DND-41 (cell line): ENCODE results near the gene GRIN1.

Experiments
- ATAC-seq: fragments of 200-7000 bp; cut with Tn5 transposase; 3 replicates; pipeline ENCODE4 v1.9.1; 2021; ENCODE audit warnings: low read depth; ENCODE audit not compliant: insufficient read depth
- DNase-seq: peaks from one replicate; pipeline ENCODE4 v3.0.0-alpha.2; 2020
- H2AFZ ChIP-seq: 2 replicates; pipeline ENCODE4 v1.6.0; 2012; ENCODE audit warnings: low read depth, low read length
- H3K27ac ChIP-seq: 2 replicates; pipeline ENCODE4 v1.5.1; 2012; ENCODE audit warnings: low read length, inconsistent platforms
- H3K27me3 ChIP-seq: fragments of 200-600 bp; sonication (generic); 2 replicates; pipeline ENCODE4 v1.6.0; 2012; ENCODE audit warnings: low read length, mild to moderate bottlenecking, inconsistent platforms; ENCODE audit not compliant: insufficient read depth, poor library complexity
- H3K36me3 ChIP-seq: 2 replicates; pipeline ENCODE4 v1.5.1; 2012; ENCODE audit warnings: low read length, inconsistent platforms; ENCODE audit not compliant: insufficient read depth
- H3K4me1 ChIP-seq: 2 replicates; pipeline ENCODE4 v1.5.1; 2012; ENCODE audit warnings: mild to moderate bottlenecking, low read length; ENCODE audit not compliant: insufficient read depth
- H3K4me2 ChIP-seq: 2 replicates; pipeline ENCODE4 v1.6.0; 2012; ENCODE audit warnings: mild to moderate bottlenecking, moderate library complexity, low read length, inconsistent platforms; ENCODE audit not compliant: insufficient read depth
- H3K4me3 ChIP-seq, 2 experiments: fragments of 200-600 bp in 1 of 2; shearing (Covaris generic) in 1 of 2; 2 replicates each; pipeline ENCODE4 v1.5.1; 2012 to 2016; ENCODE audit warnings: inconsistent platforms in 2 of 2, low read length in 2 of 2, mild to moderate bottlenecking in 2 of 2, low read depth in 1 of 2, moderate library complexity in 1 of 2
- H3K79me2 ChIP-seq: 2 replicates; pipeline ENCODE4 v1.6.0; 2012; ENCODE audit warnings: low read length, inconsistent platforms; ENCODE audit not compliant: insufficient read depth
- H3K9ac ChIP-seq: 2 replicates; pipeline ENCODE4 v1.6.0; 2012; ENCODE audit warnings: low read depth, mild to moderate bottlenecking, inconsistent platforms, low read length, moderate library complexity
- H3K9me3 ChIP-seq: 2 replicates; pipeline ENCODE4 v1.5.1; 2012; ENCODE audit warnings: low read length, moderate library complexity, mild to moderate bottlenecking, inconsistent platforms; ENCODE audit not compliant: insufficient read depth, severe bottlenecking
- H4K20me1 ChIP-seq: 2 replicates; pipeline ENCODE4 v1.6.0; 2012; ENCODE audit warnings: low read length; ENCODE audit not compliant: insufficient read depth
- EZH2 ChIP-seq: IDR thresholded peaks from 3 replicates; pipeline ENCODE4 v1.6.1; 2012; ENCODE audit warnings: borderline replicate concordance, low read depth, mild to moderate bottlenecking, moderate library complexity, low read length, inconsistent platforms; ENCODE audit not compliant: severe bottlenecking
- TF ChIP-seq, protein P1 (sequence below): IDR thresholded peaks from 2 replicates; pipeline ENCODE4 v1.5.1; 2012; ENCODE audit warnings: borderline replicate concordance, low read length, moderate library complexity, mild to moderate bottlenecking; ENCODE audit not compliant: poor library complexity, severe bottlenecking; ENCODE audit errors: extremely low read depth

GRIN1 gene

DNA sequence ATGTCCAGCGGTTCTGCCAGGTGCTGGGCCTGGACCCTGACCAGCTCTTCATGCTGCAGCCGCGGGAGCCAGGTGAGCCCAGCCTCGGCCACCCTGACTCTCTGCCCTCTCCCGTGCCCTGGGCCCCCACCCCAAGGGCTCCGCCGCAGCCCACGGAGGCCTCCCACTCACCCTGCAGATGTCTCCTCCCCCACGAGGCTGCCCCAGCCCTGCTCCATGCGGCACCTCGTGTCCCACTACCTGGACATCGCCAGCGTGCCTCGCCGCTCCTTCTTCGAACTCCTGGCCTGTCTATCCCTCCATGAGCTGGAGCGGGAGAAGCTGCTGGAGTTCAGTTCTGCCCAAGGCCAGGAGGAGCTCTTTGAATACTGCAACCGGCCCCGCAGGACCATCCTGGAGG is 75.7 kb downstream of the GRIN1 start:
- Histone ChIP-seq H2AFZ (no peak overlapping the region), H3K9me3 (no peaks in the 10 kb centered on the region), H3K4me3 (no peak overlapping the region), H3K4me1 (no peaks in the 10 kb centered on the region), H3K27me3 (no peaks in the 10 kb centered on the region), H3K36me3 (peaks cover 28% of the 10 kb centered on the region), H3K9ac (no peak overlapping the region), H3K79me2 (no peaks in the 10 kb centered on the region), H3K4me2 (no peak overlapping the region), H3K27ac (no peak overlapping the region), H4K20me1 (peaks cover 3% of the 10 kb centered on the region; the same call in 1 of the 2 replicates)
- ATAC-seq = no peak
- DNase-seq = no peak
- no peak for TF ChIP-seq EZH2
- TF ChIP-seq, protein P1, sequence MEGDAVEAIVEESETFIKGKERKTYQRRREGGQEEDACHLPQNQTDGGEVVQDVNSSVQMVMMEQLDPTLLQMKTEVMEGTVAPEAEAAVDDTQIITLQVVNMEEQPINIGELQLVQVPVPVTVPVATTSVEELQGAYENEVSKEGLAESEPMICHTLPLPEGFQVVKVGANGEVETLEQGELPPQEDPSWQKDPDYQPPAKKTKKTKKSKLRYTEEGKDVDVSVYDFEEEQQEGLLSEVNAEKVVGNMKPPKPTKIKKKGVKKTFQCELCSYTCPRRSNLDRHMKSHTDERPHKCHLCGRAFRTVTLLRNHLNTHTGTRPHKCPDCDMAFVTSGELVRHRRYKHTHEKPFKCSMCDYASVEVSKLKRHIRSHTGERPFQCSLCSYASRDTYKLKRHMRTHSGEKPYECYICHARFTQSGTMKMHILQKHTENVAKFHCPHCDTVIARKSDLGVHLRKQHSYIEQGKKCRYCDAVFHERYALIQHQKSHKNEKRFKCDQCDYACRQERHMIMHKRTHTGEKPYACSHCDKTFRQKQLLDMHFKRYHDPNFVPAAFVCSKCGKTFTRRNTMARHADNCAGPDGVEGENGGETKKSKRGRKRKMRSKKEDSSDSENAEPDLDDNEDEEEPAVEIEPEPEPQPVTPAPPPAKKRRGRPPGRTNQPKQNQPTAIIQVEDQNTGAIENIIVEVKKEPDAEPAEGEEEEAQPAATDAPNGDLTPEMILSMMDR = no peak

- Histone ChIP-seq H3K4me1 (no peaks in the 10 kb centered on the region), H3K9ac (no peak overlapping the region), H3K9me3 (no peaks in the 10 kb centered on the region), H2AFZ (no peak overlapping the region), H3K27ac (no peak overlapping the region), H3K79me2 (no peaks in the 10 kb centered on the region), H3K4me3 (no peak overlapping the region), H4K20me1 (peaks cover 3% of the 10 kb centered on the region; the same call in 1 of the 2 replicates), H3K36me3 (peaks cover 28% of the 10 kb centered on the region), H3K27me3 (no peaks in the 10 kb centered on the region), H3K4me2 (no peak overlapping the region)
- no peak for ATAC-seq
- TF ChIP-seq EZH2 = no peak
- TF ChIP-seq, protein P1 = no peak
- no peak for DNase-seq
Measured at GRCh38 chr9:137215196-137215986, 76.4 kb downstream of the GRIN1 start.

DNA sequence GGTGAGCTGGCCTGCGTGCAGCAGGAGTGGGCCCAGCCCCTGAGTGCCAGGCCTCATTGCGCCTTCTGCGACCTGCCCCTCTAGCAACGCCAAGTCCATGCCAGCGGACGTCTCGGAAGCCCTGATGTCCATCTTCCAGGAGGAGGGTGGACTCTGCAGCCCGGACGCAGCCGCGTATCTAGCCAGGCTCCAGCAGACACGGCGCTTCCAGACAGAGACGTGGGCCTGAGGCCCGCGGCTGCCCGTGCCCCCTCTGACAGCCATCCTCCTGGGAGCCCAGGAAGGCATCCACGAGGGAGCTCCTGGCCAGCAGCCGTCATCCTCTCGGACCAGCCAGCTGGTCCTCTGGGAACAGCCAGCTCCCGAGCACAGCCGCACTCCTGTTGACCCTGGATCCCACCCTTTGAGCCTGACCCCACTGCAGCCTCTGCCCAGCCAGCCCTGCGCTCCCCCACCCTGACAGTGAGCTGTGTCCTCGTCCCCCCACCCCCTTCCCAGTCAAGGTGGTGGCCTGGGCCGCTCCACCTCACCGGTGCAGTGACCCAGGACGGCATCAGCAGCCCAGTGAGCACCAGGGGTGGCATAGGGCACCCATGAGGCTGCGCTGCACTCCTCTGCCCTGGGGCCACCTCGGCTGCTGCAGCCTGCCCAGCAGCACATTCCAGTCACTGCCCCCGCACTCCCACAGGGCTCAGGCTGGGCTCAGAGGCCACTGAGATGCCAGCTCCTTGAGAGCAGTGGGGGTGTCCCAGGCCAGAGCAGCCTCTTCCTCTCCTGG is 77.4 kb downstream of the GRIN1 start:
- no peak overlapping the region for H2AFZ ChIP-seq
- H3K4me1 ChIP-seq = no peaks in the 10 kb centered on the region
- no peak overlapping the region for H3K4me3 ChIP-seq
- no peaks in the 10 kb centered on the region for H3K9me3 ChIP-seq
- no peak overlapping the region for H3K9ac ChIP-seq
- no peaks in the 10 kb centered on the region for H3K27me3 ChIP-seq
- H4K20me1 ChIP-seq = peaks cover 2% of the 10 kb centered on the region; the same call in 1 of the 2 replicates
- DNase-seq (no peak), ATAC-seq (no peak)
- H3K79me2 ChIP-seq = no peaks in the 10 kb centered on the region
- H3K36me3 ChIP-seq = peaks cover 28% of the 10 kb centered on the region
- H3K4me2 ChIP-seq = no peak overlapping the region
- TF ChIP-seq EZH2 = no peak
- TF ChIP-seq, protein P1 = no peak
- no peak overlapping the region for H3K27ac ChIP-seq
